ENCODE measurements around the gene PSMF1.

Gene PSMF1

DNA sequence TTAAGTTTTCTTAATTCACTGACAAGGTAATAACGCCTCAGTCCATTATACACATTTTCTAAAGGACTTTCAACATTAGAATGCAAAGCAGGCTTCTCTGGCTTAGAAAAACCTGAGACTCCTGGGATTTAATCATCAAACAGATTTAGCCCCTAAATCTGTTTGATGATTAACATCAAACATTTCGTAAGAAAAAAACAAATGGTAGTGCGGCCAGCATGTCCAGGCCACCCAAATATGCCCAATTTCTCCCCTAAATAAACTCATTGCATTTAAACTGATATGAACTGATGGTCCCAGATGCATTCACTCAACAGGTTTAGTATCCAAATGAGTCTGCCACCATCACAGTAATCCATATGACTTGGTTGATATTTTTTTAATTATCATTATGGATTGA lies 60.2 kb downstream of the PSMF1 start:
- Histone ChIP-seq H3K4me2 (ENCODE audit: low read length) (no peak overlapping the region), H3K36me3 (ENCODE audit: control insufficient read depth, low read length) (no peaks in the 10 kb centered on the region), H3K79me2 (ENCODE audit: control insufficient read depth, low read length) (no peaks in the 10 kb centered on the region), H4K20me1 (ENCODE audit: control insufficient read depth, insufficient read depth, low read depth, low read length) (no peaks in the 10 kb centered on the region), H3K4me1 (ENCODE audit: control insufficient read depth, low read length) (no peaks in the 10 kb centered on the region), H3K27me3 (ENCODE audit: control insufficient read depth, low read length) (peaks cover 3% of the 10 kb centered on the region), H3F3A (ENCODE audit: control insufficient read depth, insufficient read depth) (no peaks in the 10 kb centered on the region), H3K27ac (ENCODE audit: low read depth, low read length) (no peak overlapping the region), H3K9me3 (ENCODE audit: control insufficient read depth, insufficient read depth, low read length) (no peaks in the 10 kb centered on the region), H3K9me2 (replicated peaks; ENCODE audit: control insufficient read depth, low read length) (no peaks in the 10 kb centered on the region), H3K4me3 (ENCODE audit: low read length) (no peak overlapping the region)
- TF ChIP-seq EZH2phosphoT487 (IDR thresholded peaks at IDR 0.05; ENCODE audit: borderline replicate concordance, low read length), result no peak
- TF ChIP-seq, protein P1, sequence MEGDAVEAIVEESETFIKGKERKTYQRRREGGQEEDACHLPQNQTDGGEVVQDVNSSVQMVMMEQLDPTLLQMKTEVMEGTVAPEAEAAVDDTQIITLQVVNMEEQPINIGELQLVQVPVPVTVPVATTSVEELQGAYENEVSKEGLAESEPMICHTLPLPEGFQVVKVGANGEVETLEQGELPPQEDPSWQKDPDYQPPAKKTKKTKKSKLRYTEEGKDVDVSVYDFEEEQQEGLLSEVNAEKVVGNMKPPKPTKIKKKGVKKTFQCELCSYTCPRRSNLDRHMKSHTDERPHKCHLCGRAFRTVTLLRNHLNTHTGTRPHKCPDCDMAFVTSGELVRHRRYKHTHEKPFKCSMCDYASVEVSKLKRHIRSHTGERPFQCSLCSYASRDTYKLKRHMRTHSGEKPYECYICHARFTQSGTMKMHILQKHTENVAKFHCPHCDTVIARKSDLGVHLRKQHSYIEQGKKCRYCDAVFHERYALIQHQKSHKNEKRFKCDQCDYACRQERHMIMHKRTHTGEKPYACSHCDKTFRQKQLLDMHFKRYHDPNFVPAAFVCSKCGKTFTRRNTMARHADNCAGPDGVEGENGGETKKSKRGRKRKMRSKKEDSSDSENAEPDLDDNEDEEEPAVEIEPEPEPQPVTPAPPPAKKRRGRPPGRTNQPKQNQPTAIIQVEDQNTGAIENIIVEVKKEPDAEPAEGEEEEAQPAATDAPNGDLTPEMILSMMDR (IDR thresholded peaks at IDR 0.05; ENCODE audit: low read depth, low read length, poor library complexity, severe bottlenecking), result no peak

DNA sequence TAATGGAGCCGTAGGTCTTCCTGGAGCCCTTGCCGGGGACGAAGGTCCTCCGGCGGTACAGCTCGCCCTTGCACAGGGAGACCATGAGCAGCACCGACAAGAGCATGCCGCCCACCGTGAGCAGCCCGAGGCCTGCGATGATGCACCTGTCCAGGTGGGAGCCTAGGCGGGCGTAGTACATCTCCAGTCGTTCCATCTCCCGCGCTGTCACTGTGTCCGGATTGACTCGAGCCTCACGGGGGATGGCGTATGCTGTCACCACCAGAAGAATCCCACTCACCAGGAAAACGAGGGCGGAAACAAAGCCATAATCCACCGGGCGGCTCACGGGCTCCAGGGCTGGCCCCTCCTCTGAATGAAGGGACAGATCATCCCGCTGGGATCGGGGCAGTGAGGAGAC lies 62.5 kb downstream of the PSMF1 start:
- H3K27ac ChIP-seq (ENCODE audit: low read depth, low read length), result no peak overlapping the region
- no peaks in the 10 kb centered on the region for H3K4me1 ChIP-seq (ENCODE audit: control insufficient read depth, low read length)
- peaks cover 12% of the 10 kb centered on the region for H3K27me3 ChIP-seq (ENCODE audit: control insufficient read depth, low read length)
- H3K36me3 ChIP-seq (ENCODE audit: control insufficient read depth, low read length), result no peaks in the 10 kb centered on the region
- no peaks in the 10 kb centered on the region for H3K9me3 ChIP-seq (ENCODE audit: control insufficient read depth, insufficient read depth, low read length)
- H3K9me2 ChIP-seq (replicated peaks; ENCODE audit: control insufficient read depth, low read length), result no peaks in the 10 kb centered on the region
- H3K4me2 ChIP-seq (ENCODE audit: low read length), result no peak overlapping the region
- no peaks in the 10 kb centered on the region for H3F3A ChIP-seq (ENCODE audit: control insufficient read depth, insufficient read depth)
- no peaks in the 10 kb centered on the region for H3K79me2 ChIP-seq (ENCODE audit: control insufficient read depth, low read length)
- H3K4me3 ChIP-seq (ENCODE audit: low read length), result no peak overlapping the region
- TF ChIP-seq EZH2phosphoT487 (IDR thresholded peaks at IDR 0.05; ENCODE audit: borderline replicate concordance, low read length), result no peak
- TF ChIP-seq, protein P1 (IDR thresholded peaks at IDR 0.05; ENCODE audit: low read depth, low read length, poor library complexity, severe bottlenecking), result no peak
- H4K20me1 ChIP-seq (ENCODE audit: control insufficient read depth, insufficient read depth, low read depth, low read length), result no peaks in the 10 kb centered on the region

DNA sequence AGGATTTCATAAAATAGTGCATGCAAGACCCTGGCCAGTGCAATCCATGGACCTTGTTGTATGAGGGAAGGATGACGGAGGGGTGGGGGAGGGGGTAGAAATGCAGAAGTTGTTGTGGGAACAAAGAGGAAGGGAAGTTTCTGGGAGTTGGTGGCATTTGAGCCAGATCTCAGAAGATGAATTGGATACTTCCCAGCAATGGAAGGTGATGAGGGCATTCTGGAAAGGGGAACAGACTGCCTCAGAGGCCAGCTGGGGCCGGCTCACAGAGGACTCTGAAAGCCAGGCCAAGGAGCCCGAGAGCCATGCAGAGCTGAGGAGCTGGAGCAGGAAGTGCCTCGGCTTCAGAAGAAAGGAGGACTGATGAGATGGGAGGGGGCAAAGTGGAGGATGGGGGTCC lies 63.7 kb downstream of the PSMF1 start:
- Histone ChIP-seq H3K9me2 (replicated peaks; ENCODE audit: control insufficient read depth, low read length) (no peaks in the 10 kb centered on the region), H3K36me3 (ENCODE audit: control insufficient read depth, low read length) (no peaks in the 10 kb centered on the region), H3K27ac (ENCODE audit: low read depth, low read length) (no peak overlapping the region), H3K27me3 (ENCODE audit: control insufficient read depth, low read length) (peaks cover 12% of the 10 kb centered on the region), H3K4me1 (ENCODE audit: control insufficient read depth, low read length) (no peaks in the 10 kb centered on the region), H3K9me3 (ENCODE audit: control insufficient read depth, insufficient read depth, low read length) (no peaks in the 10 kb centered on the region), H3K4me2 (ENCODE audit: low read length) (no peak overlapping the region), H3K79me2 (ENCODE audit: control insufficient read depth, low read length) (no peaks in the 10 kb centered on the region), H3K4me3 (ENCODE audit: low read length) (no peak overlapping the region), H3F3A (ENCODE audit: control insufficient read depth, insufficient read depth) (no peaks in the 10 kb centered on the region), H4K20me1 (ENCODE audit: control insufficient read depth, insufficient read depth, low read depth, low read length) (no peaks in the 10 kb centered on the region)
- TF ChIP-seq, protein P1 (IDR thresholded peaks at IDR 0.05; ENCODE audit: low read depth, low read length, poor library complexity, severe bottlenecking), result no peak
- no peak for TF ChIP-seq EZH2phosphoT487 (IDR thresholded peaks at IDR 0.05; ENCODE audit: borderline replicate concordance, low read length)

DNA sequence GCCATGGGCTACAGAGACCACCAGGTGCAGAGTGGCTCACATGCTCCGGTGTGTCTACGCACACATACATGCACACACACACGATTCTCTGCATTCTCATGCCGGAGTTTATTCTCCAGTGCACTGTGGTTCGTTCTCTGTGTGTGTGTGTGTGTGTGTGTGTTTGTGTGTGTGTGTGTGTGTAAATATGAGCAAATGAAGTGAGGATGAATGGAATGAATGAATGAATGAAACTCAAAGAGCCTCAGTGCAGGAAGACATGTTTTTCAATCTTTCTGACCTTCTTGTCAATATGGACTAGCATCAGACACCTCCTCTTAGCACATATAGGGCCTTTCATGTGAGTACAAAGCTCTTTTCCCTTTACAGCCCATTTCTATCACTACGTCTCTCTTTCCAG lies 64.8 kb downstream of the PSMF1 start:
- H3K4me1 ChIP-seq (ENCODE audit: control insufficient read depth, low read length), result no peaks in the 10 kb centered on the region
- TF ChIP-seq, protein P1 (IDR thresholded peaks at IDR 0.05; ENCODE audit: low read depth, low read length, poor library complexity, severe bottlenecking), result no peak
- no peak for TF ChIP-seq EZH2phosphoT487 (IDR thresholded peaks at IDR 0.05; ENCODE audit: borderline replicate concordance, low read length)
- peaks cover 12% of the 10 kb centered on the region for H3K27me3 ChIP-seq (ENCODE audit: control insufficient read depth, low read length)

More for the DNA sequence above, 64.8 kb downstream of the PSMF1 start:
- no peaks in the 10 kb centered on the region for H3K9me3 ChIP-seq (ENCODE audit: control insufficient read depth, insufficient read depth, low read length)
- H3K79me2 ChIP-seq (ENCODE audit: control insufficient read depth, low read length), result no peaks in the 10 kb centered on the region
- H3K4me2 ChIP-seq (ENCODE audit: low read length), result no peak overlapping the region
- no peaks in the 10 kb centered on the region for H3F3A ChIP-seq (ENCODE audit: control insufficient read depth, insufficient read depth)
- H3K27ac ChIP-seq (ENCODE audit: low read depth, low read length), result no peak overlapping the region
- H3K4me3 ChIP-seq (ENCODE audit: low read length), result no peak overlapping the region
- no peaks in the 10 kb centered on the region for H4K20me1 ChIP-seq (ENCODE audit: control insufficient read depth, insufficient read depth, low read depth, low read length)
- no peaks in the 10 kb centered on the region for H3K9me2 ChIP-seq (replicated peaks; ENCODE audit: control insufficient read depth, low read length)
- H3K36me3 ChIP-seq (ENCODE audit: control insufficient read depth, low read length), result no peaks in the 10 kb centered on the region

Data from DOHH2 (cell line).